ENCODE data around the gene COL23A1.

Gene COL23A1

GRCh38 chr5:178356431-178356872, 233.7 kb downstream of the COL23A1 start:
- no peak for DNase-seq (ENCODE audit: low spot score)
- TF ChIP-seq CTCF (IDR thresholded peaks at IDR 0.05; ENCODE audit: extremely low read depth, insufficient read depth, missing control alignments): no peak
- in situ Hi-C loops (cut with MboI; ENCODE audit: low pct_unique_long_range_greater_than_20kb, low sequenced_read_pairs, unreplicated experiment): no loop called here

- in situ Hi-C loops (cut with MboI; ENCODE audit: low pct_unique_long_range_greater_than_20kb, low sequenced_read_pairs, unreplicated experiment): no loop called here
- DNase-seq (ENCODE audit: low spot score): no peak
- TF ChIP-seq CTCF (IDR thresholded peaks at IDR 0.05; ENCODE audit: extremely low read depth, insufficient read depth, missing control alignments): no peak
Measured at GRCh38 chr5:178355671-178356070, 234.5 kb downstream of the COL23A1 start.

GRCh38 chr5:178353461-178353860, 236.7 kb downstream of the COL23A1 start:
- in situ Hi-C loops (cut with MboI; ENCODE audit: low pct_unique_long_range_greater_than_20kb, low sequenced_read_pairs, unreplicated experiment): no loop called here
- TF ChIP-seq CTCF (IDR thresholded peaks at IDR 0.05; ENCODE audit: extremely low read depth, insufficient read depth, missing control alignments): no peak
- no peak for DNase-seq (ENCODE audit: low spot score)

- no peak for TF ChIP-seq CTCF (IDR thresholded peaks at IDR 0.05; ENCODE audit: extremely low read depth, insufficient read depth, missing control alignments)
- no peak for DNase-seq (ENCODE audit: low spot score)
- in situ Hi-C loops (cut with MboI; ENCODE audit: low pct_unique_long_range_greater_than_20kb, low sequenced_read_pairs, unreplicated experiment): no loop called here
Measured at GRCh38 chr5:178352035-178352349, 238.2 kb downstream of the COL23A1 start.

- DNase-seq (ENCODE audit: low spot score): no peak
- in situ Hi-C loops (cut with MboI; ENCODE audit: low pct_unique_long_range_greater_than_20kb, low sequenced_read_pairs, unreplicated experiment): no loop called here
- no peak for TF ChIP-seq CTCF (IDR thresholded peaks at IDR 0.05; ENCODE audit: extremely low read depth, insufficient read depth, missing control alignments)
Measured at GRCh38 chr5:178351221-178352034, 238.8 kb downstream of the COL23A1 start.

GRCh38 chr5:178350361-178351220, 239.6 kb downstream of the COL23A1 start:
- TF ChIP-seq CTCF (IDR thresholded peaks at IDR 0.05; ENCODE audit: extremely low read depth, insufficient read depth, missing control alignments): no peak
- in situ Hi-C loops (cut with MboI; ENCODE audit: low pct_unique_long_range_greater_than_20kb, low sequenced_read_pairs, unreplicated experiment): no loop called here
- no peak for DNase-seq (ENCODE audit: low spot score)

All from GM13977 (cell line).